Loucy (cell line): Measurements from ENCODE around the gene LRRC4C.

Source experiments
- H2AFZ ChIP-seq: fragments of 200-600 bp; sonication (generic); 2 replicates; pipeline ENCODE4 v1.6.0; 2016; ENCODE audit warnings: antibody characterized with exemption, mild to moderate bottlenecking, low read length, moderate library complexity
- H3F3A ChIP-seq: fragments of 200-600 bp; 2 replicates; pipeline ENCODE4 v1.6.0; 2016; ENCODE audit warnings: antibody characterized with exemption, low read depth, mild to moderate bottlenecking
- H3K27me3 ChIP-seq: fragments of 200-600 bp; sonication (generic); 2 replicates; pipeline ENCODE4 v1.6.1; 2014; ENCODE audit warnings: low read length, mild to moderate bottlenecking; ENCODE audit not compliant: insufficient read depth, poor library complexity, severe bottlenecking
- H3K36me3 ChIP-seq: fragments of 200-600 bp; sonication (generic); 2 replicates; pipeline ENCODE4 v1.6.1; 2016; ENCODE audit warnings: low read length; ENCODE audit not compliant: insufficient read depth
- H3K4me1 ChIP-seq: fragments of 200-600 bp; sonication (generic); 2 replicates; pipeline ENCODE4 v1.5.1; 2014; ENCODE audit warnings: low read length, mild to moderate bottlenecking; ENCODE audit not compliant: insufficient read depth, poor library complexity, severe bottlenecking
- H3K4me2 ChIP-seq: fragments of 200-600 bp; sonication (generic); 2 replicates; pipeline ENCODE4 v1.6.0; 2014; ENCODE audit warnings: antibody characterized with exemption, low read length, low read depth, mild to moderate bottlenecking; ENCODE audit not compliant: poor library complexity, severe bottlenecking
- H3K4me3 ChIP-seq: fragments of 200-600 bp; sonication (generic); 2 replicates; pipeline ENCODE4 v1.5.1; 2014; ENCODE audit warnings: low read length, mild to moderate bottlenecking, mixed read lengths; ENCODE audit not compliant: poor library complexity, severe bottlenecking
- H3K79me2 ChIP-seq: fragments of 200-600 bp; sonication (generic); 2 replicates; pipeline ENCODE4 v1.6.1; 2014; ENCODE audit warnings: low read length; ENCODE audit not compliant: insufficient read depth
- H3K9ac ChIP-seq: fragments of 200-600 bp; sonication (generic); 2 replicates; pipeline ENCODE4 v1.6.0; 2014; ENCODE audit warnings: mild to moderate bottlenecking, low read depth, low read length, moderate library complexity; ENCODE audit not compliant: poor library complexity, severe bottlenecking
- H3K9me2 ChIP-seq: fragments of 200-600 bp; sonication (generic); replicated peaks from 2 replicates; pipeline ENCODE4 v1.6.1; 2016; ENCODE audit warnings: low read depth, low read length, mixed read lengths
- H3K9me3 ChIP-seq: fragments of 200-600 bp; sonication (generic); 2 replicates; pipeline ENCODE4 v1.6.1; 2014; ENCODE audit warnings: mild to moderate bottlenecking, antibody characterized with exemption, low read length, low read depth; ENCODE audit not compliant: insufficient read depth
- H4K20me1 ChIP-seq: fragments of 200-600 bp; sonication (generic); 2 replicates; pipeline ENCODE4 v1.6.0; 2014; ENCODE audit warnings: antibody characterized with exemption, low read length, mild to moderate bottlenecking; ENCODE audit not compliant: insufficient read depth, poor library complexity, severe bottlenecking
- EZH2phosphoT487 ChIP-seq: fragments of 200-600 bp; IDR thresholded peaks from 2 replicates; pipeline ENCODE4 v1.6.1; 2018; ENCODE audit warnings: antibody characterized with exemption, mild to moderate bottlenecking, moderate library complexity, borderline replicate concordance
- TF ChIP-seq, protein P1 (sequence below): fragments of 200-600 bp; sonication (generic); conservative IDR thresholded peaks from 2 replicates; pipeline ENCODE4 v1.5.1; 2014; ENCODE audit warnings: mild to moderate bottlenecking, antibody characterized with exemption, low read length

Gene LRRC4C

DNA sequence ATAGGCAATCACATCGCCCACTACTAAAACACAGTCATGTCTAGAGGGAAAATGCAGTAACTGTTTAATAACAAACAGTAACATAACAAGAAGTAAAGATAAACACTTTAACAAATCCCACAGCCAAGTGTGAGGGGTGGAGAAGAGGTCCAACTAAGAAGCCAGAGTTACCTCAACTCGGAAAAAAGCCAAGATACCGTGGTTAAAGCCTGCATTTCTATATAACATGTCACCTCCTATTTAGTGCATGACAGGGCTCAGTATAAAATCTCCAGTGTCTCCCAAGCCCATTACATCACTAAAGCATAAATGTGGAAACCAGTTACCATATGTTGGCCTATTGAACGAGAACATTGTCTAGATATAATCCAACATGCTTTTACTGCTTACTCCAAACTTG is 281.7 kb downstream of the LRRC4C start:
- H2AFZ ChIP-seq: no peak overlapping the region
- H3K36me3 ChIP-seq: no peaks in the 10 kb centered on the region
- H4K20me1 ChIP-seq: no peaks in the 10 kb centered on the region
- no peak overlapping the region for H3K9ac ChIP-seq
- TF ChIP-seq, protein P1, sequence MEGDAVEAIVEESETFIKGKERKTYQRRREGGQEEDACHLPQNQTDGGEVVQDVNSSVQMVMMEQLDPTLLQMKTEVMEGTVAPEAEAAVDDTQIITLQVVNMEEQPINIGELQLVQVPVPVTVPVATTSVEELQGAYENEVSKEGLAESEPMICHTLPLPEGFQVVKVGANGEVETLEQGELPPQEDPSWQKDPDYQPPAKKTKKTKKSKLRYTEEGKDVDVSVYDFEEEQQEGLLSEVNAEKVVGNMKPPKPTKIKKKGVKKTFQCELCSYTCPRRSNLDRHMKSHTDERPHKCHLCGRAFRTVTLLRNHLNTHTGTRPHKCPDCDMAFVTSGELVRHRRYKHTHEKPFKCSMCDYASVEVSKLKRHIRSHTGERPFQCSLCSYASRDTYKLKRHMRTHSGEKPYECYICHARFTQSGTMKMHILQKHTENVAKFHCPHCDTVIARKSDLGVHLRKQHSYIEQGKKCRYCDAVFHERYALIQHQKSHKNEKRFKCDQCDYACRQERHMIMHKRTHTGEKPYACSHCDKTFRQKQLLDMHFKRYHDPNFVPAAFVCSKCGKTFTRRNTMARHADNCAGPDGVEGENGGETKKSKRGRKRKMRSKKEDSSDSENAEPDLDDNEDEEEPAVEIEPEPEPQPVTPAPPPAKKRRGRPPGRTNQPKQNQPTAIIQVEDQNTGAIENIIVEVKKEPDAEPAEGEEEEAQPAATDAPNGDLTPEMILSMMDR: no peak
- no peak for TF ChIP-seq EZH2phosphoT487
- H3K4me3 ChIP-seq: no peak overlapping the region
- H3K4me2 ChIP-seq: no peak overlapping the region
- no peaks in the 10 kb centered on the region for H3K9me2 ChIP-seq
- no peaks in the 10 kb centered on the region for H3F3A ChIP-seq
- no peaks in the 10 kb centered on the region for H3K79me2 ChIP-seq
- no peaks in the 10 kb centered on the region for H3K27me3 ChIP-seq
- no peaks in the 10 kb centered on the region for H3K4me1 ChIP-seq
- no peaks in the 10 kb centered on the region for H3K9me3 ChIP-seq

DNA sequence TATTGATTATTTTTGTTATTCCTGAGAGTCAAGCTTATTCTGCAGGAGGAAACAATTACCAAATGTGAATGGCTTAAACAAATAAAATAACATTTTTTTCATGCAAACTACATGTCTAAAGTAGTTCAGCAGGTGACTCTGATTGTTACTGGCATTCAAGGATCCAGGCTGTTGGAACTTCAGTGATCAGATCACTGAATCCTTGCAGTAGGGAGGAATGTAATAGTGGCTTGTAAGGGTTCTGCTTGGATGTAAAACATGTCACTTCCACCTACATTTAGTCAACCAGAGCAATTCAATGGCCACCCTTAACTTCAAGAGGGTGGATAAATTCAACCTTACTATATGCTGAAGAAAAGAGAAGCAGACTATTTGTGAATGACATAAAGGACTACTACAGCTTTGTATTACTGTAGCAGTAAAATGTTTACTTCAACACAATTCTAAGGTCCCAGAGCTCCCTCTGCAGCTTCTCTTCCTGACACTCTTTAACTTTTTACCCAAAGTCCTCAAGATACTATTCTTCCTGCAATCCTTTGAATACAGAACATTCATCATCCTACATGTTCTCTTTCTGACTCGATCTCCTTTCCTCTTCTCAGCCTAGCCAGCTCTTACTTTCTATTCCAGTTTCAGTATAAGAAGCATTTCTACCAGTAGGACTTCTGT is 284.0 kb downstream of the LRRC4C start:
- no peaks in the 10 kb centered on the region for H3K79me2 ChIP-seq
- no peaks in the 10 kb centered on the region for H3K4me1 ChIP-seq
- H4K20me1 ChIP-seq: no peaks in the 10 kb centered on the region
- no peak overlapping the region for H3K9ac ChIP-seq
- no peaks in the 10 kb centered on the region for H3K9me3 ChIP-seq
- no peak overlapping the region for H3K4me2 ChIP-seq
- no peak overlapping the region for H3K4me3 ChIP-seq
- no peaks in the 10 kb centered on the region for H3K36me3 ChIP-seq
- no peak for TF ChIP-seq EZH2phosphoT487
- TF ChIP-seq, protein P1: no peak
- H3K9me2 ChIP-seq: no peaks in the 10 kb centered on the region
- H3K27me3 ChIP-seq: no peaks in the 10 kb centered on the region
- H2AFZ ChIP-seq: no peak overlapping the region
- no peaks in the 10 kb centered on the region for H3F3A ChIP-seq

DNA sequence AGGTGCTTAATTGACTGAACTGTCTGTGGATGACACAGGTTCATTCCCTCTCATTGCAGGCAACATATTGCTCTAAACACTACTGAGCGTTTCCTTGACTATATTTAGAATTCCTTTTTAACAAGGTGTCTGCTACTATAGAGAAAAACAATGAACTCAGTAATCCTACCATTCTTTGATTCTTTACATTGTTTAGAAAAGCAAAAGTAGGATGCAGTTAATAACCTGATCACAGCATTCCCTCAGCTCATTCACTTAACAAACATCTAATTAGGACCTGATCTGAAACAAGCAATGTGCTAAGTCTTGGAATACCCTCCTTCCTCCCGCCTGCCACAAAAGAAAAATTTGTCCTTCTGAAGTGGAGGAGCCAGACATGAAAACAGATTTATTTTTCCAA is 313.1 kb downstream of the LRRC4C start:
- no peaks in the 10 kb centered on the region for H3K27me3 ChIP-seq
- H2AFZ ChIP-seq: no peak overlapping the region
- H3K9me3 ChIP-seq: no peaks in the 10 kb centered on the region
- no peaks in the 10 kb centered on the region for H3K79me2 ChIP-seq
- no peak overlapping the region for H3K9ac ChIP-seq
- H3K9me2 ChIP-seq: no peaks in the 10 kb centered on the region
- H3K4me3 ChIP-seq: no peak overlapping the region
- no peaks in the 10 kb centered on the region for H4K20me1 ChIP-seq
- TF ChIP-seq, protein P1: no peak
- TF ChIP-seq EZH2phosphoT487: no peak
- no peak overlapping the region for H3K4me2 ChIP-seq
- no peaks in the 10 kb centered on the region for H3F3A ChIP-seq
- no peaks in the 10 kb centered on the region for H3K4me1 ChIP-seq
- H3K36me3 ChIP-seq: no peaks in the 10 kb centered on the region
